Measurements from ENCODE around the gene APBA1.

APBA1 gene
- total RNA-seq, result 3.1 to 36.6 (median 16.5) reads per million in 17 experiments

- peak; percentile 63 to 91 (median 78) for DNase-seq
Measured at GRCh38 chr9:69671879-69672595, at the start of gene APBA1. Gene APBA1 (minus strand): TSS chr9:69672371.

- no peak for DNase-seq
Measured at GRCh38 chr9:69719983-69720382, 47.8 kb upstream of the APBA1 start.

DNA sequence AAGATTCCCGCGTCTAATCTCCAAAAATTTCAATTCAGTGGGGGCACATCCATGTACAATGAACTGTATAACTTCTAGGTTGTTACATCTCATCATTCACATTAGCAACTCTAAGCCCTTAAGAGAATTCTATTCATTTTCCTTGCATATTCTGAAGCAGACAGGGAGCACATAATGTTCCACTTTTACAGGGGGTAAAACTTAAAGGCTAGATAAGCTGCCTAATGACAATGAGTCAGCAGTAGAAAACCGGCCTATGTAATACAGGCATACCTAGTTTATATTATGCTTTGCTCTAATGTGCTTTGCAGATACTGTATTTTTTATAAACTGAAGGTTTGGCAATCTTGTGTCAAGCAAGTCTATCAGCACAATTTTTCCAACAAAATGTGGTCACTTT is 47.2 kb upstream of the APBA1 start:
- no peak for DNase-seq

DNA sequence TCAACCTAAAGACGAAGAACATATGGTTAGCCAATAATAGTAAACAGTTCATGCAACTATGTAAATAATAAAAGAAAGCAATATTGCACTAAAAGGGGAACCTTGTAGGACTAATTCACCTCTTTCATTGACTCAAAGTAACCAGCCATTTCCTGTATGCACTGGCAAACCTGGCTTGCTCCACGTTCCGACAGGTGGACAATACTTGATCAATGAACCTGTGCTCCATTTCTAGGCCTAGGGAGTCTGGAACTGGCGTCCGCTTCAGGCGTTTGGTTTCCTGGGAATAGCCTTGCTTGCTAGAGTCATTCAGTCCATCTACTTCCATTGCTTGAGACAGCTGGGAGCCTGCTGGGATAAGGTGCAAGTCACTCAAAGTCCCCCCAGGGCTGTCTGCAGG is 46.0 kb upstream of the APBA1 start:
- no peak for DNase-seq

- DNase-seq, result no peak
Measured at GRCh38 chr9:69715825-69716224, 43.7 kb upstream of the APBA1 start.

DNA sequence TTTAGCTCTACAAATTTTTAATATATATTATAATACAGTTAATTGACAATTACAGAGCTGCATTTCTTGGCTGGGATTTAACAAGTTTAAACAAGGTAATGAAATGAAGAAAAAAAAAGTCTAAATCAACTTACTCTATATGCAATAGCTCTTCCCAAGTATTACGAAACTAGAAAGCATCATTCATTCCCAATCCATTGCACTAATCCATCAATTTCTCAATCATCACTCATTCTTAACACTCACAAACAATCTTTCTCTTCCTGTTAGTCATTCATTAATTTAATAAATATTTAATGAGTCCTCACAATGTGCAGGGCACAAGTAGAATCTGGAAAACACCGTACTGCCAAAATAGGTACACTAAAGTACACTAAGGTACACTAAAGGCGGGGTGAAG is 42.9 kb upstream of the APBA1 start:
- DNase-seq, result no peak

- no peak for DNase-seq
Measured at GRCh38 chr9:69697475-69697874, 25.3 kb upstream of the APBA1 start.

DNA sequence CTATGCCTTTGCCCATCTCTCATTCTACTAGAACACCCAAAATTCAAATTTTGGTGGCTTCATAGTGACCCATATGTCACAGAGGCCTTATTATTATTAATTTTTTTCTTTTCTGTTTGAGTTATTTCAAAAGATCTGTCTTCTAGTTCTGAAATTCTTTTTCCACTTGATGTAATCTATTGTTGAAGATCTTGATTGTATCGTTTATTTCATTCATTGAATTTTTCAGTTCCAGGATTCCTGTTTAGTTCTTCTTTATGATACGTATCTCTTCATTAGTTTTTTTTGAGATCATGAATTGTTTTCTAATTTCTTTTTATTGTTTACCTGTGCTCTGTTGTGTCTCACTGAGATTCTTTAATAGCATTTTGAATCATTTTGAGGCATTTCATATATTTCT is 24.6 kb upstream of the APBA1 start:
- DNase-seq, result no peak

GRCh38 chr9:69689991-69690538 is 17.9 kb upstream of the APBA1 start:
- DNase-seq, result no peak

- DNase-seq, result no peak
Measured at GRCh38 chr9:69683927-69684326, 11.8 kb upstream of the APBA1 start.

DNA sequence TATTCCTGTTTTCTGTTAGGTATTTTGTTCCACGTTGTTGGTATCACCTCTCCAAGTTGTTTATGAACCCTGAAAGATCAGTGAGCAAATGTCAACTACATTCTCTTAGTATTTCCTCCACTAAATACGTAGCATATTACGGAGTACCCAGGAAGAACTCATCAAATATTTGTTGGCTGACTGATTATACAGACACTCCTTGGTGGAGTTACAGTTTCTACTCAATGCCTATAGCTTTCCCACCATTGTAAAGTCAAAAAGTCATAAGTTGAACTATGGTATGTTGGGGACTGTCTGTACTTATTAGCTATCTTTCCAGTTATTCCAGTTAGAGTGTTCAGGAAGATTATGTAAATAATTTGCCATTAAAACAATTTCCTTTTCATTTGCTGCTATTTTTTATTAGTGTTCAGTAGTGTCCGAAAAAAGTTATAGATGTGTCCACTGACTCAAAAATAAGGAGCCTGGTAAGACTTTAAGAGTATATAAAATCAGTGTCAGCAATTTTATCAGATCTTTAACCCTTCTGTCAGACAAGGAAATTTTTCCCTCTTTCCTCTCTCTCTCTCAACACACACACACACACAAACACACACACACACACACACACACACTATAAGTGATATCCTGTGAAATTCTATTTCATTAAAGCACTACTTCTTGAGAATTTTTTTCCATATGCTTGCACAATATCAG is 6.8 kb upstream of the APBA1 start:
- DNase-seq, result no peak

- no peak for DNase-seq
Measured at GRCh38 chr9:69677931-69678330, 5.8 kb upstream of the APBA1 start.

GRCh38 chr9:69675563-69675962 is 3.4 kb upstream of the APBA1 start:
- DNase-seq, result no peak

DNA sequence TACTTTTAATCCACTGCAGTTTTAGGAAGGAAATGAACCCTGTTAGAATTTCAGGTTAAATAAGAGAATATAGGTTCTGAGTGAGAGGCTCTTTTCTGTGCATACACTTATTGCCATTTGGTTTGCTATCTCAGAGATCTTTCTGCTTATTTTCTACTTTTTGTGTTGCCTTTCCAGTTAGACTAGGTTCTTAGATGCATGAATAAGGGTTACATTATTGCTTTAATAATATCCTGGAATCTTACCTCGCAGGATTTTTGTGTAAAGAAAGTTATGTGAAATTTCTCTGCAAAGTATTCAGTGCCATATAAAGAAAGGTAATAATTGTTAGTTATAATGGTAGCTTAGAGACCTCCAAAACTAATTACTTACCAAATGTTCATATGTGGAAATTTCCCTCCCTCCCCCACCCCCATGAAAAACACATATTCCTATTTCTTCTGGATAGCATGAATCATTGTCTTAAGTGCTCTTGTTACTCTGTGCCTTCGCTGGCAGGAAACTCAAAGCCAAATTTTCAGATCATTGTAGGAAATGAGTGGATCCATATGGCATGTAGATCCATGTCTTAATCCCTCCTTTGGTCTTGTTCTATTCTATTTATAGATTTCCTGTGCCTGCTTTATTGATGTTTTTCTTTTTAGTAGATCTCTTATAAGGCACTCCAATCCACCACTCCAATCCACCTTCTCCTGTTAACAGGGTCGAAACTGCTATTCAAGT is 2.7 kb upstream of the APBA1 start:
- DNase-seq, result no peak

DNA sequence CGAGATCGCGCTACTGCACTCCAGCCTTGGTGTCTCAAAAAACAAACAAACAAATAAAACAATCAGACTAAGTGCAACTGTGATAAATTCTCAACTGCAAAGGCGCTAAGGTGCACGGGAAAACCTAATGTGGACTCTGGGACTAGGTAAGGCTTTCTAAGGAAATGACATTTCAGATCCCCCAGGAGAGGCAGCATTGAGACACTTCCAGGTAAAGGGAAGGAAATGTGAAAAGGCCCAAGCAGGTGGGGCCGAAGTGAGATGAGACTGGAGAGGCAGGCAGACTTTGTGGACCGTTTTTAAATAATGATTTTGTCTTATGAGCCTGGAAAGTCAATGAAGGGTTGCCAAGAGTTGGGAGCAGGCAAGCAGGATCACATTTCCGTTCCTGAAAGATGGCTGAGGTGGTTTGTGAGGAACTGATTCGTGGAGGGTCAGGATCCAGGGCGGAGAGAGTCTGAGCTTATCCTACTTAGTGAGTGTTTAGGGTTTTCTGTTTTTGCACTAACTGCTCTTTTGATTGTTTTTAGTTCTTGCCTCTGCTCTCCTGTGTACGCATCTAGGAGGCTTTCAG is 2.0 kb upstream of the APBA1 start:
- DNase-seq, result no peak

- no peak for DNase-seq
Measured at GRCh38 chr9:69673311-69673640, 1.1 kb upstream of the APBA1 start.

GRCh38 chr9:69672596-69673310 is 582 bp upstream of the APBA1 start:
- DNase-seq, result peak; percentile 90 to 95 (median 93)

- peak; percentile 61 to 83 (median 76) for DNase-seq
Measured at GRCh38 chr9:69671311-69671878, 776 bp downstream of the APBA1 start.

GRCh38 chr9:69667306-69667705 is 4.9 kb downstream of the APBA1 start:
- DNase-seq, result no peak

DNA sequence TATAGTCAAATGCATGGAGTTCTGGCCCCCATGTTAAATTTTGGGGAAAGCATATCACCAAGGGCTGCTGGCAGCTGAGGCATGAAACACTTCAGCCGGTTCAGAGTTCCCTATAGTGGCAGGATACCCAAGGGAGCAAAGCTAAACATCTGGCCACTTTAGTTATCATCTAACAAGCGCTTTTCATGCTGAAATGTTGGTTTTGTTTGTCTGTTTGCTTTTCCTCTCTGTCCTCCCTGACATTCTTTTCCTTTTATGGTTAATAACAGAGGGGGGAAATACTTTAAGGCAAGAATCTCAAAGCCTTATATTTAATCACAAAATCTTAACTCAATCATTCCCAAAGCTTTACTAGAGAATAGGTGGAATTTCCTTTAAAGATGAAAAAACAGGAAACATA is 11.9 kb downstream of the APBA1 start:
- no peak for DNase-seq

DNA sequence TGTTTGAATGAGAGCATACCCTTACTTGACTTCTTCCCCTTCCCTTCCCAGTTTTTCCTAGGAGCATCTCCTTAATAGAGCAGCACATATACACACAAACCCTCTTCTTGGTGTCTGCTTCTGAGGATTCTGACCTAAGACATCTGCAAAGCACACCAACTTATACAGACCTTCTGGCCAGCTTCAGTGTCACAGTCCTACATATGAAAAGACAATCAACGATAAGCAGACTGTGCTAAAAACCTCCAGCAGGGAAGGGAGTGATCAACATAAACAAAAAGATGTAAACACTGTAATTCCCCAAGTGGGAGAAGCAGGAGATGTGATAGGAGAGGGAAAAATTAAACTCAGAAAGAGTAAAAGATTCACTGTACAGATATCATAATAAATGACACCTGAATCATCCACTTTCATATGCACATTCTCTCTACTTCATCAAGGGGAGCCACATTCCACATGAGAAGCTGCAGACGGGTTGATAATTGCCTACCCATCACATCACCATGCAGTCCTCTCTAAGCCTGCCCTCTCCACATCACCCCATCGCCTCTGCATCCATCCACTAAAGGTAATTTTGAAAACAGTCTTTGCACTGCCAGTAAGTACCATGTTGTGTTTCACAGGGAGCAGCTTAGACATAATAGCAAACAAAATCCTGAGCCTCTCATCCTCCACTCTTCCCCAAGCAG is 13.0 kb downstream of the APBA1 start:
- DNase-seq, result no peak

All from suppressor macrophage (primary cell).